IPS-18c (cell line): ENCODE data around the gene NSUN2.

Experiments
- H3K4me3 ChIP-seq: 2 replicates; pipeline ENCODE4 v1.7.0; 2013; ENCODE audit warnings: low read depth, mild to moderate bottlenecking, low read length, moderate library complexity; ENCODE audit not compliant: insufficient read depth
- H3K9me3 ChIP-seq: one replicate; pipeline ENCODE4 v1.6.1; 2013; ENCODE audit warnings: mild to moderate bottlenecking, low read length, moderate library complexity; ENCODE audit not compliant: control insufficient read depth, insufficient read depth

Gene NSUN2

DNA sequence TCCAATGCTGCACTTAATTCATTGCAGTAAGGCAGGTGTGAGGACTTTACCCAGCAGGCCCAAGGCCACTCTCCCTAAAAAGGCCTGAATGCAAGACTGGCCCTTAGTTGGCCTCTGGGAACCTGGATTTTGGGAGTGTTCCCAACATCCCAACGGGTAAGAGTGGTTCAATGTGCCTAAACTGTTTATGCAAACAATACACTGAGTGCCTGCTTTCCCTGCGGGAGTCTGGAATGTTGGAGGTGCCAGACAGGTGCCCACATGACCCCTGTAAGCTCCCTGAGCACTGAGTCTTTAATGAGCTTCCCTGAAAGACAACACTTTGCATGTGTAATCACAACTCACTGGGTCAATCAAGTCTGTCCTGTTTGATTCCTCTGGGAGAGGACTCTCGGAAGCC lies 37.4 kb downstream of the NSUN2 start:
- Histone ChIP-seq H3K4me3 (no peak overlapping the region), H3K9me3 (no peaks in the 10 kb centered on the region)

DNA sequence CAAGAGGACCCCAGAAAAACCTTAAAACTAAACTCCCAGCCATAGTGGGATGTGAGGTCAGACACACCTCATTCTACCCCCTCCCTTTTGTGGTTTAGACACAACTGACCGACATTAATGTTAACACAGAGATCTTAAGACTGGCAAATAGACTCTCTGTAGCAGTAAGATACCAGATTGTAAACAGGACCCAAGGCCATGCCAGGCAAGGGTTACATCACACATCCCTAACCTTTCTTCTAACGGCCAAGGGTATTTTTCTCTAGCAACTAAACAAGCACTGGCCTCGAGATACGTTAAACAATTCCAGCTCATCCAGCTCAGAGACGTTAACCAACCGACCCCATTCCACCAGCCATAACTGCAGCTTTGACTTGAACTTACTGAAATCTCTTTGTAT lies 38.8 kb downstream of the NSUN2 start:
- Histone ChIP-seq H3K4me3 (no peak overlapping the region), H3K9me3 (no peaks in the 10 kb centered on the region)

DNA sequence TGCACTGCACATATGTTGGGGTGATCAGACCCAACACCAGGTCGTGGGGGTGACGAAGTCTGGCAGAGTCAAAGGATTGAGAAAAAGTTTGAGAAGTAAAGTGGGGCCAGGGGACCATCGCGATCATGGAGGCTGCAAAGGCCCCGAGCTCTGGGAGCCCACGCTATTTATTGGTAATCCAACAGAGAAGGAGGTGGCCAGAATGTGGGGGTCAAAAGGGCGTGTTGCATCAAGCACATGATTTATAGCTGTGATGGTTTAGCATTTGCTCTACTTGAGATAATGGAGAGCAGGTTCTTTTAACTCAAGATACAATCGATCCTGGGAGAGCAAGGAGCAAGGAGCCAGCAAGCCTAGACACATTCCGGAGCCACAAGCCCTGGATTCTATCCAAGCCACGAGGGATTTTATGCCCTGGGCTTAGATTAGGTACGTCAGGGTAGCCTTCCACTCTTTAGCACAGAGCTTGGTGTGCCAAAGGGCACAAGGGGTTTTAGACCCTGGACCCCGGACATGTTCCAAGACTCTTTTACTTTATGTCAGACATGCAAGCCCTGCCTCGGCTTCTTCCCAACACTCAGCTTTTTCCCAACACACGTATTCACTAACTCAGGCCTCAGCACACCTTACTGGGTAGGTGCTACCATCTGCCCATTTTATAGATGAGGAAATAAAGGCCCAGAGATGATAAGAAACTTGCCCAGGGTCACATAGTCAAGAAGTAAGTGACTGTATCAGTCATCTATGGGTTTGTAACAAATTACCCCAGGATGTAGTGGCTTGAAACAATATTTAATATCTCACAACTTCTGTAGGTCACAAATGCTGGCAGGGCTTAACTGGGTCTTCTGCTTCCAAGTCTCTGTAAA lies 39.5 kb downstream of the NSUN2 start:
- Histone ChIP-seq H3K4me3 (no peak overlapping the region), H3K9me3 (no peaks in the 10 kb centered on the region)

DNA sequence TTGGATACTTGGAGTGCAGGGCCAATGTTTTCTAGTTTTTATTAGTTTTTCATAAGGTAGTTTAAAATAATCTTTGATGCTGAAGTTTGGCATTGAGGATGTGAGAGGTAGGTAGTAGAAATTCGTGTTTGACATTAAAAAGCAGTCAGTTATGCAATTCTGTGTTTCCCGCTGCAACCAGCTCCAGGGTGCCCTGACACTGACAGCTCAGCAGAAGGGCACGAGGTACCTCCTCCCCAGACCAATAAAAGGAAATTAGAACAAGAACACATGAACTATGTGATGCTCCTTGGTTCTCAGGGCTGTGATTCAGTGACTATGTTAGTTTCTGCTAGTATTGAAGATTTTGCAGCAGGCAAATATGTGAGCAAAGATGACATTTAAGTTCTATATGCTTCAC lies 40.2 kb downstream of the NSUN2 start:
- H3K9me3 ChIP-seq = no peaks in the 10 kb centered on the region
- no peak overlapping the region for H3K4me3 ChIP-seq

DNA sequence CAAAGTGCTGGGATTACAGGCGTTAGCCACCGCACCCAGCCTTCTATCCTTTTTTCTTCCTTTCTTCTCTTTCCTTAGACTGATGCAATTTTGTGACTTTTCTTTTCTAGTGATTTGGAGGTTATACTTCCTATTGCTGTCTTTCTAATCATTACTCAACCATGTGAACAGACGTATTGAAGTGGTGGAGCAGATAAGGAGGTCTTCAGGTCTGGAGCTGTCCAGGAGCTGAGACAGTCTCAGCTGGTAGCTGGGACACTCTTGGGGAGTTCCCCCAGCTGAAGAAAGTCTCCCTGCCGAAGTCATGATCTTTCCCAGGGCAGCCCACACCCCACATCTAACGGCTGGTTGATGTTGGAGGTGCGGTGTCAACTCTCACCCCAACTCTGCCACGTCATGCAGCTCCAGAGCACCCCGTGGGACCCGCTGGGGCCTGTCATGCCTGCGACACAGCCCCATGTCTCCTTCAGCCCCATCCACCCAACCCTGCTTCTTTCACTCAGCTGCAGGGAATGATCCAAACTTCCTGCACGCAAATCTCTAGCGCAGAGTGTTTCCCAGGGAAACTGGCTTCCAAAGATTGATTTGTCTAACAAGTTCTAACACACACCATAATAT lies 41.1 kb downstream of the NSUN2 start:
- Histone ChIP-seq H3K4me3 (no peak overlapping the region), H3K9me3 (no peaks in the 10 kb centered on the region)

DNA sequence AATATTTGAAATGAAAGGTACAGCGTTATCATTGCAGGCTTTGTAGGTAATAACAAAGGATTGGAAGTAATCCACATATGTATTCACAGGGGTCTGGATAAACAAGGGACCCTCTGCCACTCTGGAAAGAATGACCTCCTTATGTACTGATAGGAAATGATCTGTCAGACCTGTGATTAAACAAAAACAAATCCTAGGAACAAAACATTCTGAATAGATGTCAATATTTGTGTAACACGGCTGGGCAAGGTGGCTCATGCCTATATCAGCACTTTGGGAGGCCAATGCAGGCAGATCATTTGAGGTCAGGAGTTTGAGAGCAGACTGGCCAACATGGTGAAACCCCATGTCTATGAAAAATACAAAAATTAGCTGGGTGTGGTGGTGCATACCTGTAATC lies 42.3 kb downstream of the NSUN2 start:
- H3K4me3 ChIP-seq = no peak overlapping the region

DNA sequence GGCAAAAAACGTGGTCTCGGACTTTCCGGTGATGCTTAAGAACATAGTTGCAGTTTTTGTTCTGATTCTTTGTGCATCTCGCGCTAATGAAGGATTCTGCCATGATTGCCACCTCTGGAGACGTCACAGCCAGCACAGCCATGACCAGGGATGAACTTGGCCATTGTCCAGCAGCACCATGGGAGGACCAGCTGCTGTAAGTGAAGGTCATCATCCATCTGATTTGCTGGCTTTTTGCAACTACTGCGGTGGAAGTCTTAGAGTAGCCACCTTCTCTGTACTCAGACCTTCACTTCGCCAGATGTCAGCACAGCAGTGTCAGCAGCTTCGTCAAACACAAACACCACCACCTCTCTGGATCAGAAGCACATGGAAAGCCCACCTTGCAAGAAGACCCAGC lies 45.7 kb downstream of the NSUN2 start:
- no peak overlapping the region for H3K4me3 ChIP-seq
- H3K9me3 ChIP-seq = no peaks in the 10 kb centered on the region

More for the DNA sequence above, 42.3 kb downstream of the NSUN2 start:
- no peaks in the 10 kb centered on the region for H3K9me3 ChIP-seq

DNA sequence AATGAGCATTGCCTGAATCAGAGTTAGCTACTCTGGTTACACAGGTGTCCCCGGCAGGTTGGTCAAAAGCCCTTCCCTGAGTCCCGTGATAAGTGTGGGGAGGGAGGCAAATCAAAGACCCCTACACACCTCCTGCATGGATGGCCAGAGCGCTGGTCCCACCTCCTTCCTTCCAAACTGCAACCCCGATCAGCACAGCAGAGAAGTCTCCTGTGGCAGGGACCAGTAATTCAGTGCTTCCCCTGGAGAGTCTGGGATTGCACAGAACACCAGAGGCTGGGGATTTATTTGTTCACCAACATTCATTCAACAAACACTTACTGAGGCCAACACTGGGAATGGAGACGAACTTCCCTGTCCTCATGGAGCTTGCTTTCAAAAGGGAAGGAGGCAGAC lies 46.2 kb downstream of the NSUN2 start:
- Histone ChIP-seq H3K4me3 (no peak overlapping the region), H3K9me3 (no peaks in the 10 kb centered on the region)

DNA sequence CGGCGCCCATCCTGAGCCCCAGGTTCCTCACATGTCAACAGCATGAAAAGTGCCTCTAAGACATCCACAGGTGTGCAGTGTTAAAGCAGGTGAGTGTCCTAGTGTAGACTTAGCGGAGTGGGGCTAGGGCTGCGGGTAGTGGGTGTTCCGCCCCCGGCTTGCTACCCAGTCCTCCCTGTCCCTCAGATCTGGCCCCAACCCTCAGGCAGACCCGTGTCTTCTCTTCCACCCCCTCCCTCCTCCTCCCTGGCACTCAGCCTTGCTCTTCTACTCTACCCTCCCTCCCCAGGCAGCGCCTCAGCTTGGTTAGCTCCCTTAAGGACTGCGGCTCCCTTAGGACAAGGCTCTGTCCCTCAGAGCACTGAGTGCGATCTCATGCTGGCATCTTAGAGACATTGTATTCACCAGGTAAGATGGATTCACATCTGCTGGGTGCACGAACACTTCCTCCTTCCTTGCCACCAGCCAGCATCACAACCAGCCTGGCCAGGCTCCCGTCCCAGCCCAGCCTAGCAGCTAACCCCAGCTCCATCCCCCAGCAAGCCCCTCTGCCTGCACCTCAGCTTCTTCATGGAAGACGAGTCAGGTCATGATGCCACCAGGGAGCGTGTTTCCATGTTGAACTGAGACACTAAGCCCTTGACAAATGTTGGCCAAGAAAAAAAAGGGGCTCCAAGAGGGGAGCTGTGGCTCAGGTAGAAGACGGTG lies 46.8 kb downstream of the NSUN2 start:
- Histone ChIP-seq H3K4me3 (no peak overlapping the region), H3K9me3 (no peaks in the 10 kb centered on the region)

DNA sequence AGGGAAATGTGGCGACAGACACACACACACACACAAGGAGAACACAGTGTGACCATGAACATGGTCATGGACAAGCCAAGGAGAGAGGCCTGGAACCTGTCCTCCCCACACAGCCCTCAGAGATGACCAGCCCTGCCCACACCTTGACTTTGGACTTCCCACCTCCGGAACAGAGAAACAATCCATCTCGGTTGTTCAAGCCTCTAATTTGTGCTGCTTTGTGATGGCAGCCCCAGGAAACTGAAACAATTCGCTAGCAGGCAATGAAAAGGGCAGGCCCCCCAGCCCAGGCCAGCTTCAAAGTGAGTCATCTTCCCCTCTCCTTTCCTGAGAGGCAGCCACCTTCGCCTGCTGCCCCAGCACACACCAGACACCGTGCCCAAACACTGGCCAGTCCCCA lies 47.7 kb downstream of the NSUN2 start:
- no peaks in the 10 kb centered on the region for H3K9me3 ChIP-seq
- H3K4me3 ChIP-seq = no peak overlapping the region

DNA sequence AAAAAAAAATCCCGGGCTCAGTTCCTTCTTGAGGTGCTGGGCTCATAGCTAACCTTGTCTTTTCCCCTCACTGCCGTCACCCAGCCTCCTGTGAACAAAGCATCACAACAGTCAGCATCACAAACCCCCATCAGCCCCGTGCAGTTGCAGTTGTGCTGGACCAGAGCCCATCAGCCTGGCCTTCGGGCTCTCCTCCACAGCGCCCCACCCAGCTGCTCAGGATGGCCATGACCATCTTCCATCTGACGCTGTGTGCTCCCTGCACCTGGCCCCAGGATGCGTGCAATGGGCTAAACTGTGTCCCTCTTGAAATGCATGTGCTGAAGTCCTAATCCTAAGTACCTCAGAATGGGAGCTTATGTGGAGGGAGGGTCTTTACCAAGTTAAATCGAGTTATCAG lies 48.1 kb downstream of the NSUN2 start:
- no peaks in the 10 kb centered on the region for H3K9me3 ChIP-seq
- H3K4me3 ChIP-seq = no peak overlapping the region

DNA sequence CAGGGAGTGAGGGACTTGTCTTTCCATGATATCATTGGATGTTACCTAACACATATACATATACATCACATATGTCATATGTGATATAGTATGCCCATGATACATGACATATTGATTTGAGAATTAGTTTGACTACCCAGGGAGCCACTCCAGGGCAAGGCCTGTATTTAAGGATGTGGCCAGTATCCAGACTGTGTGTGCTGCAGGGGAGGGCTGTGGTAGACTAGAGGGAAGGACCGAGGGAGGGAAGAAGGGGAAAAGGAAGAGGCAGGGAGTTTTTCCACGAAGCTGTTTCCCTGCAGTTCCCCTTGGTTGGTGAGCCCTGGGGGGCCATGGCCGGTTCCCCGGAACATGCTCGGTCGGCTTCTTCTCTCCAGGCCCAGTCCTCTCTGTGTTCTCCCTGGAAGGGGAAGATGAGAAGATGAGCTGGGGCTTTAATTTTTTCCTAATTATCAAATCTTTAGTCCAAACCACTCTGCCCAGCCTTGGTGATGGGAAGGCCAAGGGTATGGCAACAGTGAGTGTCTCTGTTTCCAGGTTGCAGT lies 48.7 kb downstream of the NSUN2 start:
- H3K9me3 ChIP-seq = no peaks in the 10 kb centered on the region
- no peak overlapping the region for H3K4me3 ChIP-seq

DNA sequence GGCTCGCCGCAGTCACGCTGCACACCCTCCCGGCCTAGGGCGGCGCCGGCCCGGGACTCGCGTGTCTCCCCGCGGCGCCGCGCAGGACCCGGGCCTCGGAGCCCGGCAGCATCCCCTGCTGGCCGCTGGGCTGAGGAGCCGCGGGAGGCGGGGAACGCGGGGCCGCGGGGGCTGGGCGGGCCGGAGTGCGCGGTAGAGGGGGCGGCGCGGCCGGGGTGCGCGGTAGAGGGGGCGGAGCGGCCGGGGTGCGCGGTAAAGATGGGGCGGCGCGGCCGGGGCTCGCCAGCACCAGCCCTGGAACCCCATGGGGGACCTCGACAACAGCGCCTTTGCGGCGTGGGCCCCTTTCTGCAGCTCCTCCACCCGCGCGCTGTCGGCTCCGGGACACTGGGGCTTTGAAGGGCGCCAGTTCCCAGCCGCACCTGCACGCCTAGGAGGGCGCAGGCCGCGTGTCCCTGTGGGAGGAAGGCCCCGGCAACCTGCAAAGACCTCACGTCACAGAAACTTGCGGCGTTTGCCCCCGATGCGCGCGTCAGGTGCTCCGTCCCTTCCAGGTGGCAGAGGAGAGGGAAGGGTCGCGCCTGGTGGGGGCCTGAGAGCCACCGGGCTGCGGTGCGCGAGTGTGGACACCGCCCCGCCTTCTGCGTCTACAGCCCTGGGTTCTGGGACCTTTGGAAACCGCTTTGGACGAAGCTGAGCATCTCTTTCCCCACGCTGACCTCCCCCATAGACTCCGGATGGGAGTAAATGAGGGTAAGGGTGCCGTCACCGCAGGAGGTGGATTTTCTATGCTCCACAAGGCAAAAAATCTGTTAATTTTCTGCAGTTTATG lies 49.6 kb downstream of the NSUN2 start:
- Histone ChIP-seq H3K4me3 (peak overlapping the region; percentile 36), H3K9me3 (peaks cover 3% of the 10 kb centered on the region)

DNA sequence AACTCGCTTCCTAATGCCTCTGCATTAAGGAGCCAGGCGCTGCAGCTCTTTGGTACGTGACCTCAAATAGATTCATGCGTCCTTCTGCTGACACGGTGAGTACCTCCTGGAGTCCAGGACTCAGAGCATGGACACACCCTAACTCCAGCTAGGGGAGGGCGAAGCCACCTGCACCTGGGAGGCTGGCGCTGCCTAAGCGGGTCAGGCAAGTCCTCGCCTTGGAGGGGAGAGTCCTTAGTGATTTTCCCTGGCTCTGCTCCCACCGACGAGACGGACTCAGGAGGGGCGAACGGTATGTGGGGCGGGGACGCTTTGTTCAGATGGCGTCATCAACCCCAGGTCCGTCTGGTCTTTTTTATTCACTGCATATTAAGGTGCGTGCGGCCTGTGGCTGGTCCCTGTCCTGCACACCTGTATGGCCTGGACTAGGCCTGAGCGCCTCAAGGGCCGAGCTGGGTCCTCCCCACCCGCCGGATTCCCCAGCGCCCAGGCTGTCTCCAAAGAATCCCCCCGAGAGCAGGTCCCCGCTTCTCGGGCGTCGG lies 50.3 kb downstream of the NSUN2 start:
- peaks cover 4% of the 10 kb centered on the region for H3K9me3 ChIP-seq
- peak overlapping the region; percentile 36 for H3K4me3 ChIP-seq

DNA sequence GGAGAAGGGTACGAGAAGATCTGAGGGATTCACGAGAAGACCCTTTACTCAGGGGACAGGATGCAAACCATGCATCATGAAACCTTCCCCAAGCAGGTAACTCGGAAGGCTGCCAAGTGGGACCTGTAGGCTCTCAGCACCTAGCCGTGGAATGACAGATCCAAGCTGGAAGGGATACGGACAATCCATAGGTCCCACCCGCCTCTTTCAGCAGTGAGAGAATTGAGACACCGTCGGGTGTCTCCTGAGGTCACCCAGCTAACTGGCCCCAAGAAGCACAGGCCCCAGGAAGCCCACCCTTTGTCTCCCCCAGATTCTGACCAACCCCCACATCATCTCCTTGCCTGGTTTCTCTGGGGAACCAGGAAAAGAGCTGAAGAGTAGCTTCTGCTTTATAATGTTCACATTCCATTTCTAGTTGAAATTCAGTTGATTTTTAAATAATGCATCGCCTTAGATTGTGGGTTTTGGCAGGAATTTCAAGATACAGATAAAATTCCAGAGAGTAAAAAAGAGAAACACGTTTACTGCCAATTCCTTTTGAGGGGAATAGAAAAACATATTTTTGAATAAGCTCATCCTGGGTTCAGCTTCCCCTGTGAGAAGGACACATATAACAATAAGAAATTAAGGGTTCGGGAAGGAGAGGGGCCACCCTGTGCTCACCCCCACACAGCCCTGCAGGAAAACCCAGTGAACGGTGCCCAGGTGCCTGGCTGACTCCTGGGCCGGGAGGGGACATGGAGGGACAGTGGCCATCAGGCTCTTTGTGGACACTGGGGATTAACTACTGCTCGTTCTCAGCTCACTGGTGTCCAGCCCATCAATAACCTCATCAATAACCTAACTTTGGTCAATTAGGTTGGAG lies 51.1 kb downstream of the NSUN2 start:
- no peak overlapping the region for H3K4me3 ChIP-seq
- H3K9me3 ChIP-seq = peaks cover 4% of the 10 kb centered on the region

DNA sequence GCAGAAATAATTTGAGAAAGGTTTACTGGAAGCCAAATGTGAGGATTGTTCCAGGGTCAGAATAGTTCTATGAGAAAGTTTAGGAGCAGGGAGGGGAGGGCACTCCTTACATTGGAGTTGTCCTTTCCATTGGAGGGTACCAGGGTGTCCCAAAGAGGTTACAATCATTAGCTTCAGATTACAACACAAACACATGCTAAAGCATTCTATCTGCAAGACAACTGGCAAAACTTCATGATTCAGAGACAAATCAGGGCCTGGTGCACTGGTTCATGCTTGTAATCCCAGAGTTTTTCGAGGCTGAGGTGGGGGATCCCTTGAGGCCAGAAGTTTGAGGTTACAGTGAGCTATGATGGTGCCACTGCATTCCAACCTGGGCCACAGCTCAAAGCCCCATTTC lies 51.8 kb downstream of the NSUN2 start:
- no peak overlapping the region for H3K4me3 ChIP-seq
- peaks cover 4% of the 10 kb centered on the region for H3K9me3 ChIP-seq
